Esophagus squamous epithelium (tissue), 4 donors: ENCODE data around the gene TPCN2.

Experiments
- CTCF ChIP-seq, 6 experiments: fragments of 450-650 bp in 4 of 6; fragments of 200-600 bp in 2 of 6; sonication (generic) in 2 of 6; IDR thresholded peaks; one replicate each; pipeline ENCODE4 v1.5.1; 2016 to 2019; ENCODE audit warnings: antibody characterized with exemption in 6 of 6, mild to moderate bottlenecking in 4 of 6, moderate library complexity in 4 of 6
- POLR2A ChIP-seq, 4 donors: fragments of 450-650 bp; IDR thresholded peaks; one replicate each; pipeline ENCODE4 v1.6.1; 2017; ENCODE audit warnings: antibody characterized with exemption in 4 of 4, mild to moderate bottlenecking in 4 of 4, moderate library complexity in 3 of 4

- TF ChIP-seq CTCF (IDR thresholded peaks at IDR 0.05) (no peak), POLR2A (IDR thresholded peaks at IDR 0.05) (no peak)
Measured at GRCh38 chr11:69005631-69006368, 42.9 kb upstream of the TPCN2 start.
